ENCODE results near the gene MCTS1.
"Not testable (repeated sequence)": the region's sequence is repeated elsewhere in the genome, so short reads cannot be mapped to it uniquely, and the experiment has no call there.

MCTS1 gene

DNA sequence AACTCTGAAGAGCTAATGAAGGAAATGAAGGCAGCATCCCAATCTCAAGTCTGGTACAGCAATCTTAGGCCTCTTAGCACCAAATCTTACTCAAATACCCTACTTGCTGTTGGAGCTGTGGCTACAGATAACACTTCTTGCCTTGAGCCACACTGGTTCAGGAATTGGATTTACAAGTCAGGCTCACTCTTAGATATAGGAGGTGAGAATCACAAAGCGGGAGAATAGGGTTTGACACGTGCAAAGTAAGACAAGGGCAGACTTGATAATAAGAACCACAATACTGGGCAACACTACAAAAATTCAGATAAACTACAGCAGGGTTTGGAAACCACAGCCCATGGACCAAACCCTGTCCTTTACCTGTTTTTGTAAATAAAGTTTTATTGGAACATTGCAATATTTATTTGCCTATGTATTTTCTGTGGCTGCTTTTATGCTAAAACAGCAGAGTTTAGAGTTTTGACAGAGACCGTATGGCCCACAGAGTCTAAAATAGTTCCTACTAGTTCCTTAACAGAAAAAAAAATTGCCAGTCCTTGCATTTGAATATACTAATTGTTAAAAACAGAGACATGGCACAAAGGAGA lies 33.8 kb upstream of the MCTS1 start:
- no peaks in the 10 kb centered on the region for H3K4me1 ChIP-seq (ENCODE audit: control insufficient read depth, insufficient read depth, low read length)
- no peak overlapping the region for H3K4me2 ChIP-seq (ENCODE audit: low read length)
- H3K36me3 ChIP-seq (ENCODE audit: insufficient read depth, low read length): no peaks in the 10 kb centered on the region
- H3K27me3 ChIP-seq (ENCODE audit: control insufficient read depth, insufficient read depth, low read length): no peaks in the 10 kb centered on the region
- H3K9me3 ChIP-seq (replicated peaks; ENCODE audit: low read length): no peaks in the 10 kb centered on the region
- no peak overlapping the region for H3K4me3 ChIP-seq (ENCODE audit: low read length)
- no peak overlapping the region for H3K9ac ChIP-seq (ENCODE audit: low read depth, low read length)

DNA sequence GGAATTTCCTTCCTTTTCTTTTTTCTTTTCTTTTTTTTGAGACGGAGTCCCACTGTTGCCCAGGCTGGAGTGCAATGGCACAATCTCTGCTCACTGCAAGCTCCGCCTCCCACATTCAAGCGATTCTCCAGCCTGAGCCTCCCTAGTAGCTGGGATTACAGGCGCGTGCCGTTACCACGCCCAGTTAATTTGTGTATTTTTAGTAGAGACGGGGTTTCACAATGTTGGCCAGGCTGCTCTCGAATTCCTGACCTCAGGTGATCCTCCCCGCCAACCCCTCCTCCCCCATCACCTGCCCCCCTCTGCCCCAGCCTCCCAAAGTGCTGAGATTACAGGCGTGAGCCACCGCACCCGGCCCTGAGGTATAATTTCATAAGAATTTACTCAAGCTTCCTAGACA lies 30.1 kb upstream of the MCTS1 start:
- H3K36me3 ChIP-seq (ENCODE audit: insufficient read depth, low read length); H3K9ac ChIP-seq (ENCODE audit: low read depth, low read length); H3K4me1 ChIP-seq (ENCODE audit: control insufficient read depth, insufficient read depth, low read length); H3K4me2 ChIP-seq (ENCODE audit: low read length); H3K4me3 ChIP-seq (ENCODE audit: low read length); H3K9me3 ChIP-seq (replicated peaks; ENCODE audit: low read length); H3K27me3 ChIP-seq (ENCODE audit: control insufficient read depth, insufficient read depth, low read length): not testable (repeated sequence)

DNA sequence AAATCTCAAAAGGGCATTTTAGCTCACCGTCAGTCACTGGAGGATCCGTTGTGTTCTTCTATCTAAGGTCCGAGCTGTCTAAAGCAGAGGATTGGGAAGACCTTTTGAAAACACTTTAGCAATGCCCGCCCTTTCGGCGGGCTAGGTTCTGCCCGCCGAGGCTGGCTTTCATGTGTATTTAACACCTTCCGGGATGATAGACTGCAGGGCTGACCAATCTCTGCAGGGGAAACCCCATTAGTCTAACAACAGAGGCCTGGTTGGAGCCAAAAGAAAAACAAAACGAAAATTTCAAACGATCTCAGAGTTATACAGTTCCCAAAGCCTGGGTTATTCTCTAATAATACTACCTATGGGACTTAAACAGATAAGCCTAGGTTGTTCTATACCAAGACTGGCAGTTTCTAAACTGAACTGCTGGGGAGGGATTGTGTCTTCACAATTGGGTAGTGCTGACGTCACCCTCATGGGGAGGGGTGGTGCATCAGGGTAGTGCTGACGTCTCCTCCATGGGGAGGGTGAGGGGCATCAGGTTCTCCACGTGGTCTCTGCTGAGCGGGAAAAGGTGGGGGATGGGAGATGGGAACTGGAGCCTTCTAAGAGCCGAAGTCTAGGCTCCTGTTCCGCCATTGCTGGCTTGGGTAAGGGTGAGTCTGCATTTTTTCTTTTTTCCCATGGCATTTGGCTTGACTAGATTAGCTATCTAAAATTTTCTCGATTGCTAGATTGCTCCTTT lies 28.4 kb upstream of the MCTS1 start:
- Histone ChIP-seq H3K27me3 (ENCODE audit: control insufficient read depth, insufficient read depth, low read length) (no peaks in the 10 kb centered on the region), H3K4me3 (ENCODE audit: low read length) (no peak overlapping the region), H3K9ac (ENCODE audit: low read depth, low read length) (no peak overlapping the region), H3K4me1 (ENCODE audit: control insufficient read depth, insufficient read depth, low read length) (no peaks in the 10 kb centered on the region), H3K4me2 (ENCODE audit: low read length) (no peak overlapping the region), H3K9me3 (replicated peaks; ENCODE audit: low read length) (no peaks in the 10 kb centered on the region), H3K36me3 (ENCODE audit: insufficient read depth, low read length) (no peaks in the 10 kb centered on the region)

DNA sequence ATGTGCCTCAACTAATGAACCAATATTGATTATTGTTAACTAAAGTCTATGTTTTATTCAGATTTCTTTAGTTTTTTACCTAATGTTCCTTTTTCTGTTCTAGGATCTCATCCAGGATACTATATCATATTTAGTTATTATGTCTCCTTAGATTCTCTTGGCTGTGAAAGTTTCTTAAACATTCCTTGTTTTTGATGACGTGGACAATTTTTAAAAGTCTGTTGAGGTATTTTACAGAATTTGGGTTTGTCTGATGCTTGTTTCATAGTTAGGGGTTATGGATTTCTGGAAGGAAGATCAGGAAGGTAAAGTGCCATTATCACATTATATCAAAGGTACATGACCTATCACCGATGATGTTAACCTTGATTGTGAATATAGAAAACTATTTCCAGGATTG lies 18.2 kb upstream of the MCTS1 start:
- no peaks in the 10 kb centered on the region for H3K4me1 ChIP-seq (ENCODE audit: control insufficient read depth, insufficient read depth, low read length)
- no peaks in the 10 kb centered on the region for H3K9me3 ChIP-seq (replicated peaks; ENCODE audit: low read length)
- no peaks in the 10 kb centered on the region for H3K36me3 ChIP-seq (ENCODE audit: insufficient read depth, low read length)
- no peak overlapping the region for H3K4me3 ChIP-seq (ENCODE audit: low read length)
- no peak overlapping the region for H3K4me2 ChIP-seq (ENCODE audit: low read length)
- H3K27me3 ChIP-seq (ENCODE audit: control insufficient read depth, insufficient read depth, low read length): no peaks in the 10 kb centered on the region
- no peak overlapping the region for H3K9ac ChIP-seq (ENCODE audit: low read depth, low read length)

DNA sequence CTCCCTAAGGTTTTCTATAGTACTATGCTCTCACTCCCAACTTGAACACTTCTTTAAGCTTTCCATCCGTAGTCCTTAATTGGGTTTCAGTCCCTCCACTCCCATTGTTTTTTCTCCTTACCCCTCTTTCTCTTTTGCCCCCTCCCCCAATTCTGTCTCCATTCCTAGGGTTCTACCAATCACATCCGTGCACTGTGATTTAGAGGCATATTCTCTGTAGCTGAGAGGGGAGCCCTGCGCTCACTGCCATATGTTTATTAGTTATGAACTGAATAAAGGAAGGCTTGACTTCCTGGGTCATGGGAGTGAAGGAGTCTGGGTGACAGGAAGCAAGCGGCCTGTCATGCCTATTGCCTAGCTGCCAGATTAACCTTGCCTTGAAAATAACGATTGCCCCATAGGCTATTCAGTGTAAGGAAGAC lies 471 bp downstream of the MCTS1 start:
- Histone ChIP-seq H3K9me3 (replicated peaks; ENCODE audit: low read length) (no peaks in the 10 kb centered on the region), H3K4me3 (ENCODE audit: low read length) (peak overlapping the region; percentile 79), H3K4me2 (ENCODE audit: low read length) (peak overlapping the region; percentile 75), H3K9ac (ENCODE audit: low read depth, low read length) (peak overlapping the region; percentile 95), H3K36me3 (ENCODE audit: insufficient read depth, low read length) (peaks cover 10% of the 10 kb centered on the region), H3K27me3 (ENCODE audit: control insufficient read depth, insufficient read depth, low read length) (no peaks in the 10 kb centered on the region), H3K4me1 (ENCODE audit: control insufficient read depth, insufficient read depth, low read length) (no peaks in the 10 kb centered on the region)

DNA sequence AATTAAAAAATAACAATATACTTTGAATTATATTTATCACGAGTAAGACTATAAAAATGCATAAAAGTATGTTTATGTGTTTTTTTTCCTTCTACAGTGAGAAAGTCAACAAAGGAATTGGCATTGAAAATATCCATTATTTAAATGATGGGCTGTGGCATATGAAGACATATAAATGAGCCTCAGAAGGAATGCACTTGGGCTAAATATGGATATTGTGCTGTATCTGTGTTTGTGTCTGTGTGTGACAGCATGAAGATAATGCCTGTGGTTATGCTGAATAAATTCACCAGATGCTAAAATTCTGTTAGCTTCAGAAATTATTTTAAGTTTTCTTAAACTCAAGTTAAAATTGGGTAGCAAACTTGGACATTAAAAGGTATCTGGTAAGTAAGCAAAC lies 8.2 kb downstream of the MCTS1 start:
- Histone ChIP-seq H3K27me3 (ENCODE audit: control insufficient read depth, insufficient read depth, low read length) (no peaks in the 10 kb centered on the region), H3K36me3 (ENCODE audit: insufficient read depth, low read length) (peaks cover 31% of the 10 kb centered on the region), H3K9ac (ENCODE audit: low read depth, low read length) (no peak overlapping the region), H3K4me1 (ENCODE audit: control insufficient read depth, insufficient read depth, low read length) (no peaks in the 10 kb centered on the region), H3K4me2 (ENCODE audit: low read length) (no peak overlapping the region), H3K9me3 (replicated peaks; ENCODE audit: low read length) (no peaks in the 10 kb centered on the region), H3K4me3 (ENCODE audit: low read length) (no peak overlapping the region)

DNA sequence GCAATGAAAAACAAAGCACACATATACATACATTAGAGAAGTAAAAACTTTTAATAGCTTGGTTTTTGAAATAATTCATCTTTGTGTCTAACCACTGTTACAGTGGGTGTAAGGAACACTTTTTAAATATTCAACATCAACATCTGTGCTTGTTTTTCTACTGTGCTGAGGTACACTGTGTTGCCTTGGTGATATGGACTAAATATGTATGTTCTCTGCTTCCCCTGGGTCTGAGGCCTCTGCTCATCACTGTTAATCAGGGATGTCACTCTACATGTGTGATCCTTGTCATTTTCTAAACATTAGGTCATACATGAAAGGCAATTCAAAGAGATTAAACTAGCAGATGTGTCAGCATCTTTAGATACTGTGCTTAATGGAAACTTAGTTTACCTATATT lies 10.9 kb downstream of the MCTS1 start:
- no peaks in the 10 kb centered on the region for H3K4me1 ChIP-seq (ENCODE audit: control insufficient read depth, insufficient read depth, low read length)
- H3K4me3 ChIP-seq (ENCODE audit: low read length): no peak overlapping the region
- H3K4me2 ChIP-seq (ENCODE audit: low read length): no peak overlapping the region
- H3K9ac ChIP-seq (ENCODE audit: low read depth, low read length): no peak overlapping the region
- no peaks in the 10 kb centered on the region for H3K9me3 ChIP-seq (replicated peaks; ENCODE audit: low read length)
- H3K27me3 ChIP-seq (ENCODE audit: control insufficient read depth, insufficient read depth, low read length): no peaks in the 10 kb centered on the region
- peaks cover 21% of the 10 kb centered on the region for H3K36me3 ChIP-seq (ENCODE audit: insufficient read depth, low read length)

DNA sequence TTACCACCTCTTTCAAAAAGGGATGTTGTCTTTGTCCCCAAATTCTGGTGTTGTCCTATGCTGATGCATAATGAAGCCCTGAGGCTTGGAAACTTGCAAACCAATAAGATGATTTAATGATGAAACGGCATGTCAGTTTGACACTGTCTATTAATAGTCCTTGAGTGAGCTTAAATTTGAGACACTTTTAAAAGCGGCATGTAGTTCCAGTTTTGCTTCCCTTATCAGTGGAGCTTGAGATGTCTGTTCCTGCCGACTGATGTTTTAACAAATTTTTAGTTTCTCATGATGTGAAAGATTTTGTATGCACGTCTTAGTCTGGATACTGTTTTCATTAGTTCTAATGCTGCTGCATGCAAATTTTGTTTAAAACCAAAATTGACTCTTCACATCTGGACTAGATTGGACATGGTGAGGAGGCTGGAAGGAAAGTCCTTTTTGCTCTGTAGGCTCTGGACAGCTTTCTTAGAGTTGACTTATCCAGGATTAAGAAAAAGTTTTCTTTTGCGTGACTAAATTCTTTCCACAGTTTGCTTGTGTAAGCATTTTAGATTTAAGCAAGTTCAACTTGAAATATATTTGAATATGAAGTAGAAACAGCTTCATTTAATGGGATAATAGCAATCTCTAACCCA lies 14.2 kb downstream of the MCTS1 start:
- no peak overlapping the region for H3K9ac ChIP-seq (ENCODE audit: low read depth, low read length)
- no peaks in the 10 kb centered on the region for H3K27me3 ChIP-seq (ENCODE audit: control insufficient read depth, insufficient read depth, low read length)
- no peaks in the 10 kb centered on the region for H3K9me3 ChIP-seq (replicated peaks; ENCODE audit: low read length)
- H3K4me3 ChIP-seq (ENCODE audit: low read length): no peak overlapping the region
- H3K4me2 ChIP-seq (ENCODE audit: low read length): no peak overlapping the region
- no peaks in the 10 kb centered on the region for H3K4me1 ChIP-seq (ENCODE audit: control insufficient read depth, insufficient read depth, low read length)
- H3K36me3 ChIP-seq (ENCODE audit: insufficient read depth, low read length): peaks cover 11% of the 10 kb centered on the region

DNA sequence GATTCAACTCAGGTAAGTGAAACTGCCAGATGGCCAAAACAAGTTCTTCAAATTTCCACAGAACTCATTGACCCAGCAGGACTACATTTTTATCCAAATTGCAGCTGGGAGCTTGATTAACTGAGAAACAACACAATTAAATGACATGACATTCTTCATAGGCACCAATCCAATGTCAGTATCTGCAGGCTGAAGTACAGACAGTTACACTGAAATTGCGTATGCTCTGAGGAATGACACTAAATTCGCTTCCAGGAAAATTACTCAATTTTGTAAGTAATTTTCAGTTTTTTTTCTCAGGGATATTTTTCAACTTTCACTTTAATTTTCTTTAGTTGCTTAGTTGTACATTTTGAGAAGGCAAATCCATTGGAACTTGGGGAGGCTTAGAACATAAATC lies 21.5 kb downstream of the MCTS1 start:
- Histone ChIP-seq H3K9ac (ENCODE audit: low read depth, low read length) (no peak overlapping the region), H3K4me3 (ENCODE audit: low read length) (no peak overlapping the region), H3K9me3 (replicated peaks; ENCODE audit: low read length) (no peaks in the 10 kb centered on the region), H3K27me3 (ENCODE audit: control insufficient read depth, insufficient read depth, low read length) (no peaks in the 10 kb centered on the region), H3K36me3 (ENCODE audit: insufficient read depth, low read length) (no peaks in the 10 kb centered on the region), H3K4me1 (ENCODE audit: control insufficient read depth, insufficient read depth, low read length) (peaks cover 7% of the 10 kb centered on the region), H3K4me2 (ENCODE audit: low read length) (peak overlapping the region; percentile 1)

DNA sequence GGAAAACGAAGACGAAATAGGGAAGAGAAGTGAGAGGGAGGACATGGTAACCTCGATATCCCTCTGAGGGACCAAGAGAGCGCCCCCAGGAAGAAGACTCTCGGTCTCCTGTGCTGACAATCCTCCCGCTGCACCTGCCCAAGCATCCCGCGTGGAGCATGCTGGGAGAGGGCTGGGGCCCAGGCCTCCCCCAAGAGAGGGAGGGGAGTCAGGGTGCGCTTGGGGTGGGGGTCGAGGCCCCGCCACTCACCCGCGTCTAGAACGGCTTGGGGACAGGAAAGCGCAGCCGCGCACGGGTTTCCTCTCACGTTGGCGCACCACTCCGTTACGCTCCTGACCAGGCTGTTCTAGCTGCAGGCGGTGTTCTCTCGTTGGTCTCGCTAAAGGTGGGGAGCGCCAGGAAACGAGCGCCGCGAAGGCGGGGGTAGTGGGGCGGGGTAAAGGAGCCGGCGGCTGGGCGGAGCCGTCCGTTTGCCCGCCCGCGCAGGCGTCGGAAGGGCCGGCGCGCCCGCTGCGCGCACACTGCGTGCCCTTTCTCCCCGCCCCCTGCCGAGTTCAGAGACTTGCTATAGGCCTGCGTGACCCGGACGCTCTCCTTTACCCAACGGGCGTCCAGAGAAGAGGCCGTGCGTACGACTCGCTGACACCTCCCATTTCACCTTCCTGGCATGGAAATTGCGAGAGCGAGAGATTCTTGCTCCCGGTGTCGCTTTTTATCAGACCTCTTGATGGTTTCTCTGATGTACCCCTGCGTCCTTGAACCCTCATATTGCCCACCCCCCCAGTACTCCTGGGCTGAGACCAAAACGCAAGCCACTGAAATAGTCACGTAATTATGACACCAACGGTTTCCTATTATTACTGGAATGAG lies 26.0 kb downstream of the MCTS1 start, which contains the start of gene C1GALT1C1:
TSS of gene C1GALT1C1 (minus strand) at position 388 of the 871 bp plus-strand sequence. CDS start 2,888 bp downstream, outside the sequence.
- H3K9ac ChIP-seq (ENCODE audit: low read depth, low read length): peak within 1 kb of the TSS; percentile 83
- H3K4me1 ChIP-seq (ENCODE audit: control insufficient read depth, insufficient read depth, low read length): peaks cover 7% of the 10 kb centered on the region
- peak within 1 kb of the TSS; percentile 87 for H3K4me2 ChIP-seq (ENCODE audit: low read length)
- no peaks in the 10 kb centered on the region for H3K27me3 ChIP-seq (ENCODE audit: control insufficient read depth, insufficient read depth, low read length)
- H3K9me3 ChIP-seq (replicated peaks; ENCODE audit: low read length): no peaks in the 10 kb centered on the region
- H3K36me3 ChIP-seq (ENCODE audit: insufficient read depth, low read length): no peaks in the 10 kb centered on the region
- H3K4me3 ChIP-seq (ENCODE audit: low read length): peak within 1 kb of the TSS; percentile 73

DNA sequence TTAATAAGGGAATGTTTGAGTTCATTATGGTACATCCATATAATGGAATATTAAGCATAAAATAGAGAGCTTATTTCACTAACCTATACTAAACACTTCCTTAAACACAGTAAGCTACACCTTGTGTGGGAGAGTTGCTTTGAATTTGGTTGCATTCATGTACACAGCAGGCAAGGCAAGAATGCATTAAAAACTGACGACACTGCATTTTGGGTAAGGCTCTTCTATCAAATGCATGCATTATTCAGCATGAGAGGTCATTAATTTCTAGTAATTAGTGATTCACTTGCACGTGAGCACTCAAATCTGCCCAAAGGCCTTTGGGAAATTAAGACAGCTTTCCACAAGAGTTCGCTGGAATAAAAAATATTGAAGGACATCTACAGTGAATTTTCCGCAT lies 34.7 kb downstream of the MCTS1 start:
- H3K36me3 ChIP-seq (ENCODE audit: insufficient read depth, low read length): no peaks in the 10 kb centered on the region
- no peaks in the 10 kb centered on the region for H3K27me3 ChIP-seq (ENCODE audit: control insufficient read depth, insufficient read depth, low read length)
- H3K4me2 ChIP-seq (ENCODE audit: low read length): no peak overlapping the region
- no peaks in the 10 kb centered on the region for H3K9me3 ChIP-seq (replicated peaks; ENCODE audit: low read length)
- no peaks in the 10 kb centered on the region for H3K4me1 ChIP-seq (ENCODE audit: control insufficient read depth, insufficient read depth, low read length)
- no peak overlapping the region for H3K4me3 ChIP-seq (ENCODE audit: low read length)
- H3K9ac ChIP-seq (ENCODE audit: low read depth, low read length): no peak overlapping the region

All from skeletal muscle satellite cell (primary cell).